SK-N-SH (cell line): ENCODE results near the gene RPN1. TPM values are rescaled to one million over a fixed set of nuclear protein-coding genes. Genes with fewer than 3 reads are reported as not detected.

Experiments
- CTCF ChIA-PET: fragments of 300-600, 350-600 bp; formaldehyde crosslinking; extraction: SDS; loops from one replicate; lab custom pipeline; 2021; lab: Yijun Ruan, JAX
- POLR2A ChIA-PET: fragments of 350-600 bp; sonication (Branson Sonifier 250); formaldehyde crosslinking; extraction: SDS; loops from one replicate; lab custom pipeline; 2020; ENCODE audit warnings: antibody characterized with exemption, inconsistent platforms; lab: Yijun Ruan, JAX
- DNase-seq: peaks from one replicate; pipeline ENCODE4 v3.0.0; 2012
- H2AFZ ChIP-seq: fragments of 200-600 bp; sonication (generic); 2 replicates; pipeline ENCODE4 v1.8.1; 2016; ENCODE audit warnings: antibody characterized with exemption, mild to moderate bottlenecking, low read depth
- H3F3A ChIP-seq: fragments of 200-600 bp; sonication (generic); replicated peaks from 2 replicates; pipeline ENCODE3; 2016; ENCODE audit warnings: antibody characterized with exemption, mild to moderate bottlenecking; ENCODE audit not compliant: insufficient read depth
- H3K27ac ChIP-seq, 2 experiments: fragments of 200-500 bp in 1 of 2; fragments of 200-600 bp in 1 of 2; sonication (Bioruptor generic) in 1 of 2; sonication (generic), shearing (Covaris generic) in 1 of 2; 2 replicates each; pipeline versions ENCODE4 v1.5.1 to v1.6.1; 2014 to 2016; ENCODE audit warnings: low read depth in 2 of 2, inconsistent platforms in 1 of 2, low read length in 1 of 2, mild to moderate bottlenecking in 1 of 2, mixed read lengths in 1 of 2
- H3K27me3 ChIP-seq: fragments of 200-600 bp; sonication (generic), shearing (Covaris generic); 2 replicates; pipeline ENCODE4 v1.6.1; 2016; ENCODE audit warnings: mixed run types; ENCODE audit not compliant: insufficient read depth
- H3K36me3 ChIP-seq, 2 experiments: fragments of 200-500 bp in 1 of 2; fragments of 200-600 bp in 1 of 2; sonication (Bioruptor generic) in 1 of 2; sonication (generic) in 1 of 2; replicated peaks in 1 of 2; 2 replicates each; pipeline versions ENCODE3 to v1.5.1; 2014 to 2016; ENCODE audit warnings: low read length in 1 of 2, mild to moderate bottlenecking in 1 of 2; ENCODE audit not compliant: insufficient read depth in 2 of 2, control insufficient read depth in 1 of 2
- H3K4me1 ChIP-seq, 2 experiments: fragments of 200-500 bp in 1 of 2; fragments of 200-600 bp in 1 of 2; sonication (Bioruptor generic) in 1 of 2; sonication (generic), shearing (Covaris generic) in 1 of 2; 2 replicates each; pipeline versions ENCODE4 v1.5.1 to v1.6.1; 2014 to 2016; ENCODE audit warnings: low read depth in 1 of 2, low read length in 1 of 2, mixed run types in 1 of 2; ENCODE audit not compliant: insufficient read depth in 2 of 2, control insufficient read depth in 1 of 2
- H3K4me2 ChIP-seq: fragments of 200-600 bp; sonication (generic), shearing (Covaris generic); 2 replicates; pipeline ENCODE4 v1.6.1; 2017; ENCODE audit warnings: mixed run types
- H3K4me3 ChIP-seq, 2 experiments: fragments of 200-500 bp in 1 of 2; fragments of 200-600 bp in 1 of 2; sonication (Bioruptor generic) in 1 of 2; sonication (generic), shearing (Covaris generic) in 1 of 2; 2 replicates each; pipeline versions ENCODE4 v1.5.1 to v1.8.1; 2014 to 2016; ENCODE audit warnings: low read depth in 2 of 2, inconsistent platforms in 1 of 2, low read length in 1 of 2, mild to moderate bottlenecking in 1 of 2, mixed read lengths in 1 of 2, moderate library complexity in 1 of 2
- H3K79me2 ChIP-seq: fragments of 200-600 bp; sonication (generic); 2 replicates; pipeline ENCODE4 v1.8.1; 2017; ENCODE audit warnings: mild to moderate bottlenecking; ENCODE audit not compliant: insufficient read depth
- H3K9ac ChIP-seq: fragments of 200-600 bp; sonication (generic); 2 replicates; pipeline ENCODE4 v1.6.1; 2017; ENCODE audit warnings: mixed run types
- H3K9me2 ChIP-seq: fragments of 200-600 bp; sonication (generic); 2 replicates; pipeline ENCODE4 v1.6.1; 2017; ENCODE audit warnings: mixed run types
- H3K9me3 ChIP-seq: fragments of 200-600 bp; sonication (generic); 2 replicates; pipeline ENCODE4 v1.6.1; 2017; ENCODE audit warnings: mixed run types, mild to moderate bottlenecking, moderate library complexity
- H4K20me1 ChIP-seq: fragments of 200-600 bp; sonication (generic); 2 replicates; pipeline ENCODE4 v1.6.1; 2017; ENCODE audit warnings: mild to moderate bottlenecking, mixed run types; ENCODE audit not compliant: insufficient read depth
- CTCF ChIP-seq: fragments of 200-600 bp; sonication (generic); IDR thresholded peaks from 2 replicates; pipeline ENCODE4 v1.6.1; 2017; ENCODE audit warnings: antibody characterized with exemption, mild to moderate bottlenecking, moderate library complexity
- JUND ChIP-seq: IDR thresholded peaks from 2 replicates; pipeline ENCODE4 v1.4.0; 2012
- MAX ChIP-seq: IDR thresholded peaks from 2 replicates; pipeline ENCODE4 v1.4.0; 2012; ENCODE audit warnings: low read depth
- PBX3 ChIP-seq: IDR thresholded peaks from 2 replicates; pipeline ENCODE4; 2012
- POLR2AphosphoS5 ChIP-seq: IDR thresholded peaks from 2 replicates; pipeline ENCODE4 v1.6.1; 2012; ENCODE audit warnings: low read depth, low read length
- RXRA ChIP-seq: IDR thresholded peaks from 2 replicates; pipeline ENCODE4 v1.4.0; 2012; ENCODE audit warnings: low read depth, mild to moderate bottlenecking, borderline replicate concordance
- TEAD4 ChIP-seq: IDR thresholded peaks from 2 replicates; pipeline ENCODE4 v1.4.0; 2012; ENCODE audit warnings: mild to moderate bottlenecking, borderline replicate concordance; ENCODE audit not compliant: insufficient read depth
- WGBS: methylation state at CpG from one replicate; pipeline ENCODE4 v1.1.6; 2017; ENCODE audit warnings: low lambda C conversion rate; 5-methylcytosine and 5-hydroxymethylcytosine counted together
- polyA plus RNA-seq, 3 experiments: library from polyadenylated mRNA; depleted of rRNA; stranded (reverse); fragments of >200 nt; gene quantifications; 2 replicates each; pipeline ENCODE4 v1.2.3, GENCODE V29; 2012
- TF ChIP-seq, protein P1 (sequence below): fragments of 150-350 bp; IDR thresholded peaks from 2 replicates; pipeline ENCODE4 v1.6.1; 2016; ENCODE audit warnings: mild to moderate bottlenecking, low read depth, low read length

Gene RPN1
- polyA plus RNA-seq, 1 of the 3 experiments (the other 2 are of a cell fraction), result 162 TPM

GRCh38 chr3:128629936-128630335, 20.7 kb downstream of the RPN1 start:
- H3K27me3 ChIP-seq, result no peaks in the 10 kb centered on the region
- no peak for DNase-seq
- H3K9me3 ChIP-seq, result no peaks in the 10 kb centered on the region
- H3K4me2 ChIP-seq, result no peak overlapping the region
- TF ChIP-seq RXRA (no peak), POLR2AphosphoS5 (no peak)
- TF ChIP-seq, all 33 proteins: peak for 0
- Histone ChIP-seq H3K9ac (no peak overlapping the region), H3F3A (no peaks in the 10 kb centered on the region), H3K79me2 (peaks cover 91% of the 10 kb centered on the region), H3K4me1 (no peaks in the 10 kb centered on the region), H3K4me3 (no peak overlapping the region), H3K9me2 (no peaks in the 10 kb centered on the region), H3K27ac (no peak overlapping the region), H3K36me3 (peaks cover 44 to 76% of the 10 kb centered on the region in 2 experiments), H4K20me1 (0 out of 2 replicates have a peak, but pooled peaks cover 3% of the 10 kb centered on the region), H2AFZ (no peak overlapping the region)
- 83% methylated on average over 7 of the region's 7 CpGs for WGBS
- POLR2A ChIA-PET, result no interaction called here
- CTCF ChIA-PET, result interaction anchor here (1.0 to 5.2 kb wide), 2 partner anchors 13 to 50 kb away, joined by 3 to 29 read pairs; no protein-coding TSS in a partner anchor

- Histone ChIP-seq H3K9ac (no peak overlapping the region), H3K27me3 (no peaks in the 10 kb centered on the region), H3K36me3 (peaks cover 49 to 65% of the 10 kb centered on the region in 2 experiments), H3K27ac (no peak overlapping the region), H3K9me2 (no peaks in the 10 kb centered on the region), H4K20me1 (0 out of 2 replicates have a peak, but pooled peaks cover 3% of the 10 kb centered on the region), H3K4me3 (no peak overlapping the region), H3K4me2 (no peak overlapping the region), H3F3A (peaks cover 21% of the 10 kb centered on the region), H2AFZ (no peak overlapping the region), H3K9me3 (no peaks in the 10 kb centered on the region), H3K79me2 (peaks cover 78% of the 10 kb centered on the region), H3K4me1 (no peaks in the 10 kb centered on the region)
- no peak for DNase-seq
- 96% methylated on average over 8 of the region's 11 CpGs for WGBS
- ChIA-PET POLR2A (no interaction called here), CTCF (interaction anchor here (1.2 to 5.2 kb wide), 2 partner anchors 8 to 17 kb away, joined by 7 to 29 read pairs; no protein-coding TSS in a partner anchor)
- no peak for TF ChIP-seq MAX
- no peak for TF ChIP-seq PBX3
- no peak for TF ChIP-seq JUND
- TF ChIP-seq, protein P1, sequence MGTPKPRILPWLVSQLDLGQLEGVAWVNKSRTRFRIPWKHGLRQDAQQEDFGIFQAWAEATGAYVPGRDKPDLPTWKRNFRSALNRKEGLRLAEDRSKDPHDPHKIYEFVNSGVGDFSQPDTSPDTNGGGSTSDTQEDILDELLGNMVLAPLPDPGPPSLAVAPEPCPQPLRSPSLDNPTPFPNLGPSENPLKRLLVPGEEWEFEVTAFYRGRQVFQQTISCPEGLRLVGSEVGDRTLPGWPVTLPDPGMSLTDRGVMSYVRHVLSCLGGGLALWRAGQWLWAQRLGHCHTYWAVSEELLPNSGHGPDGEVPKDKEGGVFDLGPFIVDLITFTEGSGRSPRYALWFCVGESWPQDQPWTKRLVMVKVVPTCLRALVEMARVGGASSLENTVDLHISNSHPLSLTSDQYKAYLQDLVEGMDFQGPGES, result no peak
- no peak for TF ChIP-seq TEAD4
- no peak for TF ChIP-seq CTCF
These were observed 25.1 kb downstream of the RPN1 start for GRCh38 chr3:128625409-128625945.
